Right atrium auricular region (tissue), 2 donors: ENCODE results near the gene AGAP1. TPM values are rescaled to one million over a fixed set of nuclear protein-coding genes. Genes with fewer than 3 reads are reported as not detected.

ENCODE experiments used
- DNase-seq: peaks from one replicate; pipeline ENCODE4 v3.0.0-alpha.2; 2019; ENCODE audit warnings: low spot score
- H3K27ac ChIP-seq, 2 donors: fragments of 200-600 bp; sonication (generic); 1 replicate in 1 of 2; 2 replicates in 1 of 2; pipeline ENCODE4 v1.5.1; 2016 to 2019
- H3K27me3 ChIP-seq, 2 donors: fragments of 200-600 bp; sonication (generic); one replicate each; pipeline versions ENCODE4 v1.5.1 to v1.6.0; 2017 to 2019
- H3K36me3 ChIP-seq: fragments of 200-600 bp; sonication (generic); one replicate; pipeline ENCODE4 v1.5.1; 2016
- H3K4me1 ChIP-seq, 2 donors: fragments of 200-600 bp; sonication (generic); one replicate each; pipeline versions ENCODE4 v1.5.1 to v1.6.0; 2017 to 2019
- H3K4me3 ChIP-seq, 2 donors: fragments of 200-600 bp; sonication (generic); 1 replicate in 1 of 2; 2 replicates in 1 of 2; pipeline ENCODE4 v1.5.1; 2017 to 2019; ENCODE audit warnings: mild to moderate bottlenecking in 1 of 2, moderate library complexity in 1 of 2
- H3K9me3 ChIP-seq, 2 donors: fragments of 200-600 bp; sonication (generic); one replicate each; pipeline ENCODE4 v1.5.1; 2019
- CTCF ChIP-seq, 2 donors: fragments of 200-600 bp; sonication (generic); IDR thresholded peaks; one replicate each; pipeline ENCODE4 v1.5.1; 2019; ENCODE audit warnings: antibody characterized with exemption in 2 of 2
- total RNA-seq, 2 donors: library from RNA; depleted of rRNA; stranded (reverse); fragments of >200 nt; gene quantifications; one replicate each; pipeline ENCODE4 v1.1.0, GENCODE V29; 2016

Gene AGAP1
- total RNA-seq, 2 donors from 2014 or later = 11.6 to 17.2 TPM

- H3K4me1 ChIP-seq = no peaks in the 10 kb centered on the region
- H3K4me3 ChIP-seq = no peak overlapping the region
- no peak for TF ChIP-seq CTCF (IDR thresholded peaks at IDR 0.05)
- H3K27ac ChIP-seq = no peak overlapping the region
- H3K36me3 ChIP-seq = no peaks in the 10 kb centered on the region
- DNase-seq = no peak
- H3K27me3 ChIP-seq = no peaks in the 10 kb centered on the region
- H3K9me3 ChIP-seq = no peaks in the 10 kb centered on the region
These were observed 631.7 kb downstream of the AGAP1 start for GRCh38 chr2:236125541-236125940.

GRCh38 chr2:236127010-236127409 lies 633.2 kb downstream of the AGAP1 start:
- no peak for TF ChIP-seq CTCF (IDR thresholded peaks at IDR 0.05)
- H3K27ac ChIP-seq = no peak overlapping the region
- H3K9me3 ChIP-seq = no peaks in the 10 kb centered on the region
- no peak for DNase-seq
- no peaks in the 10 kb centered on the region for H3K36me3 ChIP-seq
- H3K4me1 ChIP-seq = no peaks in the 10 kb centered on the region
- no peak overlapping the region for H3K4me3 ChIP-seq
- H3K27me3 ChIP-seq = no peaks in the 10 kb centered on the region

- Histone ChIP-seq H3K27me3 (no peaks in the 10 kb centered on the region), H3K9me3 (no peaks in the 10 kb centered on the region), H3K36me3 (no peaks in the 10 kb centered on the region), H3K4me3 (no peak overlapping the region), H3K27ac (no peak overlapping the region), H3K4me1 (no peaks in the 10 kb centered on the region)
- no peak for DNase-seq
- no peak for TF ChIP-seq CTCF (IDR thresholded peaks at IDR 0.05)
These were observed 634.5 kb downstream of the AGAP1 start for GRCh38 chr2:236128321-236128720.

- Histone ChIP-seq H3K9me3 (no peaks in the 10 kb centered on the region), H3K27ac (no peak overlapping the region), H3K27me3 (no peaks in the 10 kb centered on the region), H3K36me3 (no peaks in the 10 kb centered on the region), H3K4me1 (no peaks in the 10 kb centered on the region), H3K4me3 (no peak overlapping the region)
- DNase-seq = no peak
- no peak for TF ChIP-seq CTCF (IDR thresholded peaks at IDR 0.05)
These were observed 636.1 kb downstream of the AGAP1 start for GRCh38 chr2:236129935-236130334.

- TF ChIP-seq CTCF (IDR thresholded peaks at IDR 0.05) = no peak
- Histone ChIP-seq H3K27ac (no peak overlapping the region), H3K36me3 (no peaks in the 10 kb centered on the region), H3K9me3 (no peaks in the 10 kb centered on the region), H3K4me1 (no peaks in the 10 kb centered on the region), H3K4me3 (no peak overlapping the region), H3K27me3 (no peaks in the 10 kb centered on the region)
- DNase-seq = no peak
These were observed 636.6 kb downstream of the AGAP1 start for GRCh38 chr2:236130349-236130998.

GRCh38 chr2:236131073-236131692 lies 637.3 kb downstream of the AGAP1 start:
- Histone ChIP-seq H3K4me1 (no peaks in the 10 kb centered on the region), H3K9me3 (no peaks in the 10 kb centered on the region), H3K27ac (no peak overlapping the region), H3K27me3 (no peaks in the 10 kb centered on the region), H3K4me3 (no peak overlapping the region), H3K36me3 (no peaks in the 10 kb centered on the region)
- DNase-seq = no peak
- TF ChIP-seq CTCF (IDR thresholded peaks at IDR 0.05) = no peak
